NT2/D1 (cell line): Measurements from ENCODE around the gene LYRM4.

ENCODE experiments used
- DNase-seq: peaks from one replicate; pipeline ENCODE4 v3.0.0-alpha.2; 2011; ENCODE audit warnings: low read depth, low spot score
- H3K27me3 ChIP-seq: 2 replicates; pipeline ENCODE4 v1.6.0; 2011; ENCODE audit warnings: mild to moderate bottlenecking; ENCODE audit not compliant: insufficient read length, insufficient read depth
- H3K36me3 ChIP-seq: 2 replicates; pipeline ENCODE4 v1.6.1; 2011; ENCODE audit warnings: mild to moderate bottlenecking, low read length, mixed read lengths; ENCODE audit not compliant: insufficient read depth, insufficient read length
- H3K4me1 ChIP-seq: 2 replicates; pipeline ENCODE4 v1.5.1; 2011; ENCODE audit not compliant: insufficient read depth, insufficient read length
- H3K4me3 ChIP-seq: 2 replicates; pipeline ENCODE4 v1.5.1; 2011; ENCODE audit warnings: low read depth; ENCODE audit not compliant: insufficient read length
- H3K9ac ChIP-seq: 2 replicates; pipeline ENCODE4 v1.6.0; 2011; ENCODE audit warnings: low read depth; ENCODE audit not compliant: insufficient read length
- H3K9me3 ChIP-seq: 2 replicates; pipeline ENCODE4 v1.5.1; 2011; ENCODE audit warnings: mild to moderate bottlenecking, low read length; ENCODE audit not compliant: insufficient read depth
- SUZ12 ChIP-seq: IDR thresholded peaks from 2 replicates; pipeline ENCODE4 v1.6.1; 2011; ENCODE audit not compliant: insufficient read length, insufficient read depth; ENCODE audit errors: extremely low read depth
- YY1 ChIP-seq: IDR thresholded peaks from 2 replicates; pipeline ENCODE4 v1.6.1; 2011; ENCODE audit not compliant: insufficient read length, insufficient read depth
- ZNF274 ChIP-seq: IDR thresholded peaks from 2 replicates; pipeline ENCODE4 v1.6.1; 2011; ENCODE audit warnings: mild to moderate bottlenecking, low read depth, low read length

The LYRM4 gene

DNA sequence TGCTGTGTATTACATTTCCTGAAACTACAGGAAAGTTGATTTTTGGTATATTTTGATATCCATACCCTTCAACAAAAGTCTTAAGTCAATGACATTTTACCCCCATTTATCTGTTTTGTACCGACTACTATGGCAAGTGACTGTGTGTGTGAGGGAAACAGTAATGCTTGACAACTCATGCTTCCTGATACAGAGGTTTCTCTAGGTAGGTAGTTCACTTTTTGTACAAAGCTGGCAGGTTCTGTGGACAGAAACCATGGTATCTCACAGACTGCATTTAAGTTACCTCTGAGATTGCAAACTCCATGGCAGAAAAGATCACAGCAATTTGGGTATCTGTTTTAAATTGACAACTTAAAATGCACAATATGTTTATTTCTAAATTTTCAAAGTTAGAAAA lies 29.3 kb upstream of the LYRM4 start:
- Histone ChIP-seq H3K27me3 (no peaks in the 10 kb centered on the region), H3K4me1 (peaks cover 5% of the 10 kb centered on the region), H3K9me3 (no peaks in the 10 kb centered on the region), H3K9ac (no peak overlapping the region), H3K36me3 (no peaks in the 10 kb centered on the region), H3K4me3 (no peak overlapping the region)
- no peak for DNase-seq
- TF ChIP-seq ZNF274, result no peak

- Histone ChIP-seq H3K9me3 (no peaks in the 10 kb centered on the region), H3K4me3 (no peak overlapping the region), H3K4me1 (peaks cover 5% of the 10 kb centered on the region), H3K27me3 (no peaks in the 10 kb centered on the region), H3K36me3 (no peaks in the 10 kb centered on the region), H3K9ac (no peak overlapping the region)
- DNase-seq, result no peak
- TF ChIP-seq SUZ12 (no peak), YY1 (no peak), ZNF274 (no peak)
Observed at GRCh38 chr6:5287966-5288297, 27.2 kb upstream of the LYRM4 start.

DNA sequence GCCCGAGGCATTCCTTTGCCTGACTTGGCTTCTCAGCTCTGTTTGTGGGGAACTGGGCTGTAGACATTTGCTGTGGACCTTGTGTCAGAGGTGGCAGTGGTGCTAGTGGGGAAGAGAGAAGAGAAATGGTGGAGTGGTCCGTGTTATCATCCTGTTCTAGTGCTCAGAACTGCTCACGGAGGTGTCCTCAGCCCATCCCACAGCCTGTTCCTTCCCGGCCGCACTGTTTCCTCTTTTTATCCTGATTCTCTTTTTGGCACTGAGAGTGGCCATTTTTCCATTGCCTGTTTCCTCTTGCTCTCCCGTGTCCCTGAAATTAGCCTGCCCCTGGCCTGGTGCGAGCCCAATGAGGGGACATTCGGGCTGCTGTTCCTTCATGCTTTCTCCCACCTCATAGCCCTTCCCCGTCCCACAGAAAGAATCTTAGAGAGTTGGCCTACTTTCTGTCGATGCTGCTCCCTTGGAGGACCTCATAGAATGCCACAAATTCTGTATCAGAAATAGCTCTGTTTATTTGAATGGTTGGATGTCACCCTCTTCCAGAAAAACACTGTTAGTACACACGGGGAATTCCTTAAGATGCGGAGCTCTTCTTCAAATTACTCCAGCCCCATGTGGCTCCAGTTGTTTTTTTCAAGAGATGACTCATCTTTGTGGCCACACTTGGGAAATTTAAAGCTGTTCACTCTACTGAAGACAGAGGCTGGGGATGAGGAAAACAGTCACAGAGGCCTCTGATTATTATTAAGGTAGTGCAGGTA lies 26.6 kb upstream of the LYRM4 start:
- Histone ChIP-seq H3K36me3 (no peaks in the 10 kb centered on the region), H3K4me3 (no peak overlapping the region), H3K4me1 (peaks cover 5% of the 10 kb centered on the region), H3K9me3 (no peaks in the 10 kb centered on the region), H3K9ac (no peak overlapping the region), H3K27me3 (no peaks in the 10 kb centered on the region)
- peak; percentile 6 for DNase-seq
- TF ChIP-seq ZNF274, result no peak
- no peak for TF ChIP-seq SUZ12
- no peak for TF ChIP-seq YY1

DNA sequence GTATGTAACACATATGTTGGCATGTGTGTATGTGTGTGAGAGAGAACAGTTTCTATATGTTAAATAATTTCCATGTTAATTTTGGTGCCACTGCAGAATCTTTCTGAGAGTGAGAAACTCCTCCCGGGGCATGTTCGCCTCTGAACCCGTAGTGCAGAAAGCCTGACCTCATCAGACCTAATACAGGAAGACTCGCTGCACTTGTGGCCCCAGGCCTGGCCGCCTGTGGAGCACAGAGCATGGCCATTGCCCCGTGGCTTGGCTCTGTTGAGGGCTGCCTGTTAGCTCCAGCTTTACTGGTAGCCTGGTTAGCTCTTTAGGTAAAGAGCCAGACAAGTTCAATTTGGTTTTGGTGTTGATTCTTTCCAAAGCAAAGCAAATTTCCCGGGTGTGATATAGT lies 26.0 kb upstream of the LYRM4 start:
- no peak for DNase-seq
- no peaks in the 10 kb centered on the region for H3K36me3 ChIP-seq
- H3K27me3 ChIP-seq, result no peaks in the 10 kb centered on the region
- H3K9ac ChIP-seq, result no peak overlapping the region
- H3K4me3 ChIP-seq, result no peak overlapping the region
- TF ChIP-seq YY1, result no peak
- no peak for TF ChIP-seq ZNF274
- no peak for TF ChIP-seq SUZ12
- no peaks in the 10 kb centered on the region for H3K9me3 ChIP-seq
- H3K4me1 ChIP-seq, result peaks cover 5% of the 10 kb centered on the region

DNA sequence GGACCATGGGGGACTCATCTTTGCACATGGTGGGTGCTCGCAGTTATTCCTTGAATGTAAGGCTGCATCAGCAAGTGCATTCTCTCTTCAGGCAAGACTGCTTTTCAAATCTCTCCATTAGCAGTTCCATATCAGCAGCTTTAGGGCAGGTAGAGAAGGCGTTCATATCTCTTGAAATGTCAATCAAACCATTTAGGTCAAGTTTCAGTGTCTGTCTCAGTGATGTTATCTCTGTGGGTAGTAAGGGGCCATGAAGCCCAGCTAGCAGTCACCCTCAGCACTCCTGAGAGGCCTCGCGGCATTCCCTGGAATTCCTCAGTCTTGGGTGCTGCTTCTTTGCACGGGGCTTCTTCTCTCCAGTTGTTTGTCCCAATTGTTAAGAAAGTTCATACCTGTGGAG lies 24.8 kb upstream of the LYRM4 start:
- H3K27me3 ChIP-seq, result no peaks in the 10 kb centered on the region
- no peaks in the 10 kb centered on the region for H3K36me3 ChIP-seq
- TF ChIP-seq SUZ12 (no peak), YY1 (no peak), ZNF274 (no peak)
- H3K9ac ChIP-seq, result no peak overlapping the region
- no peaks in the 10 kb centered on the region for H3K9me3 ChIP-seq
- H3K4me3 ChIP-seq, result no peak overlapping the region
- no peak for DNase-seq
- H3K4me1 ChIP-seq, result peaks cover 5% of the 10 kb centered on the region

- no peak overlapping the region for H3K9ac ChIP-seq
- no peaks in the 10 kb centered on the region for H3K9me3 ChIP-seq
- H3K4me1 ChIP-seq, result peaks cover 5% of the 10 kb centered on the region
- H3K27me3 ChIP-seq, result no peaks in the 10 kb centered on the region
- H3K36me3 ChIP-seq, result no peaks in the 10 kb centered on the region
- TF ChIP-seq ZNF274 (no peak), SUZ12 (no peak), YY1 (no peak)
- H3K4me3 ChIP-seq, result no peak overlapping the region
- DNase-seq, result no peak
Observed at GRCh38 chr6:5285081-5285480, 24.3 kb upstream of the LYRM4 start.

- no peak overlapping the region for H3K9ac ChIP-seq
- H3K4me3 ChIP-seq, result no peak overlapping the region
- no peaks in the 10 kb centered on the region for H3K9me3 ChIP-seq
- no peak for DNase-seq
- peaks cover 3% of the 10 kb centered on the region for H3K4me1 ChIP-seq
- H3K27me3 ChIP-seq, result no peaks in the 10 kb centered on the region
- TF ChIP-seq ZNF274 (no peak), YY1 (no peak), SUZ12 (no peak)
- no peaks in the 10 kb centered on the region for H3K36me3 ChIP-seq
Observed at GRCh38 chr6:5282191-5282623, 21.5 kb upstream of the LYRM4 start.
